Measurements from ENCODE around the gene FBXL4.

FBXL4 gene
- 38.0 to 48.8 (median 44.3) reads per million in 4 experiments for total RNA-seq

- DNase-seq, result peak; percentile 68
These were observed at the start of gene FBXL4 for GRCh38 chr6:98947411-98948292. Gene FBXL4, minus strand, starts transcription at chr6:98947946. Its CDS starts 20,958 bp downstream, at chr6:98926988.

GRCh38 chr6:98995116-98995515 lies 47.4 kb upstream of the FBXL4 start:
- DNase-seq, result no peak

- no peak for DNase-seq
These were observed 44.8 kb upstream of the FBXL4 start for GRCh38 chr6:98992535-98992934.

- no peak for DNase-seq
These were observed 38.4 kb upstream of the FBXL4 start for GRCh38 chr6:98986071-98986615.

GRCh38 chr6:98985391-98985790 lies 37.6 kb upstream of the FBXL4 start:
- DNase-seq, result no peak

- DNase-seq, result no peak
These were observed 36.4 kb upstream of the FBXL4 start for GRCh38 chr6:98984121-98984520.

GRCh38 chr6:98981473-98981872 lies 33.7 kb upstream of the FBXL4 start:
- no peak for DNase-seq

- no peak for DNase-seq
These were observed 33.1 kb upstream of the FBXL4 start for GRCh38 chr6:98980819-98981218.

- no peak for DNase-seq
These were observed 30.0 kb upstream of the FBXL4 start for GRCh38 chr6:98977671-98978292.

GRCh38 chr6:98976674-98977385 lies 29.1 kb upstream of the FBXL4 start:
- no peak for DNase-seq

- no peak for DNase-seq
These were observed 27.7 kb upstream of the FBXL4 start for GRCh38 chr6:98975421-98975820.

- DNase-seq, result no peak
These were observed 26.6 kb upstream of the FBXL4 start for GRCh38 chr6:98974309-98974708.

- DNase-seq, result no peak
These were observed 25.8 kb upstream of the FBXL4 start for GRCh38 chr6:98973571-98973970.

- no peak for DNase-seq
These were observed 23.6 kb upstream of the FBXL4 start for GRCh38 chr6:98971303-98971702.

GRCh38 chr6:98970469-98970868 lies 22.7 kb upstream of the FBXL4 start:
- DNase-seq, result no peak

GRCh38 chr6:98967616-98968015 lies 19.9 kb upstream of the FBXL4 start:
- DNase-seq, result no peak

GRCh38 chr6:98959631-98960030 lies 11.9 kb upstream of the FBXL4 start:
- DNase-seq, result no peak

GRCh38 chr6:98958776-98959175 lies 11.0 kb upstream of the FBXL4 start:
- DNase-seq, result no peak

- DNase-seq, result no peak
These were observed 9.7 kb upstream of the FBXL4 start for GRCh38 chr6:98957450-98957849.

GRCh38 chr6:98949589-98949988 lies 1.8 kb upstream of the FBXL4 start:
- DNase-seq, result no peak

- DNase-seq, result peak; percentile 18
These were observed 801 bp downstream of the FBXL4 start for GRCh38 chr6:98946879-98947410.

- no peak for DNase-seq
These were observed 1.4 kb downstream of the FBXL4 start for GRCh38 chr6:98946266-98946878.

Measured in effector CD8-positive, alpha-beta T cell (primary cell).